GM12874 (cell line): ENCODE measurements around the gene NOTCH1.

Source experiments
- CTCF ChIP-seq: IDR thresholded peaks from 2 replicates; pipeline ENCODE4 v1.5.1; 2011; ENCODE audit warnings: low read depth, mild to moderate bottlenecking, control low read depth, low read length, moderate library complexity; ENCODE audit not compliant: insufficient read depth

The NOTCH1 gene

GRCh38 chr9:136499071-136499934 lies 46.5 kb downstream of the NOTCH1 start:
- TF ChIP-seq CTCF, result no peak

- TF ChIP-seq CTCF, result no peak
These were observed 47.7 kb downstream of the NOTCH1 start for GRCh38 chr9:136497916-136498695.

GRCh38 chr9:136496801-136497620 lies 48.8 kb downstream of the NOTCH1 start:
- TF ChIP-seq CTCF, result no peak

GRCh38 chr9:136496181-136496580 lies 49.7 kb downstream of the NOTCH1 start:
- no peak for TF ChIP-seq CTCF

GRCh38 chr9:136495238-136495800 lies 50.5 kb downstream of the NOTCH1 start:
- no peak for TF ChIP-seq CTCF

GRCh38 chr9:136494531-136495215 lies 51.2 kb downstream of the NOTCH1 start:
- no peak for TF ChIP-seq CTCF
